ENCODE data around the gene ZNF141. TPM values are rescaled to one million over a fixed set of nuclear protein-coding genes. Genes with fewer than 3 reads are reported as not detected.
"Not testable (repeated sequence)": the region's sequence is repeated elsewhere in the genome, so short reads cannot be mapped to it uniquely, and the experiment has no call there.

Gene ZNF141
- total RNA-seq, 1 experiment from 2014 or later: 6.5 TPM

GRCh38 chr4:404006-404405 lies 66.4 kb downstream of the ZNF141 start:
- POLR2A ChIA-PET (ENCODE audit: unreplicated experiment): no interaction called here
- ATAC-seq: no peak
- intact Hi-C loops (cut with micrococcal nuclease): no loop called here
- Histone ChIP-seq H3K4me3 (ENCODE audit: low read length) (no peak overlapping the region), H3K79me2 (ENCODE audit: low read length) (no peaks in the 10 kb centered on the region), H2AFZ (ENCODE audit: low read length) (no peak overlapping the region), H3K27me3 (ENCODE audit: low read length) (no peaks in the 10 kb centered on the region), H3K4me2 (ENCODE audit: low read length) (no peak overlapping the region), H3K9me2 (replicated peaks; ENCODE audit: low read length) (no peaks in the 10 kb centered on the region), H3K4me1 (ENCODE audit: insufficient read depth, low read length) (no peaks in the 10 kb centered on the region), H3K9ac (ENCODE audit: low read length) (no peak overlapping the region), H3K36me3 (ENCODE audit: low read depth, low read length) (no peaks in the 10 kb centered on the region), H3K9me3 (ENCODE audit: low read length) (no peaks in the 10 kb centered on the region), H3F3A (ENCODE audit: low read length, unreplicated experiment) (no peaks in the 10 kb centered on the region), H4K20me1 (ENCODE audit: low read length) (no peaks in the 10 kb centered on the region), H3K27ac (ENCODE audit: low read length) (no peak overlapping the region)
- no peak for DNase-seq
- TF ChIP-seq EZH2 (IDR thresholded peaks at IDR 0.05; ENCODE audit: low read length, unreplicated experiment) (no peak), EZH2phosphoT487 (IDR thresholded peaks at IDR 0.05; ENCODE audit: borderline replicate concordance, low read length) (no peak), CTCF (conservative IDR thresholded peaks at IDR 0.05; ENCODE audit: low read depth, low read length) (no peak)
- CTCF ChIA-PET: no interaction called here
- BruUV-seq (replicated peaks): no TSS peak

- CTCF ChIA-PET: not testable (repeated sequence)
These were observed 70.7 kb downstream of the ZNF141 start for GRCh38 chr4:408321-408720.

GRCh38 chr4:422587-422986 lies 85.0 kb downstream of the ZNF141 start:
- H3K79me2 ChIP-seq (ENCODE audit: low read length): no peaks in the 10 kb centered on the region
- H3K9me3 ChIP-seq (ENCODE audit: low read length): peaks cover 9% of the 10 kb centered on the region; the same call in 1 of the 2 replicates
- no peaks in the 10 kb centered on the region for H3K4me1 ChIP-seq (ENCODE audit: insufficient read depth, low read length)
- no peak overlapping the region for H3K4me2 ChIP-seq (ENCODE audit: low read length)
- CTCF ChIA-PET: no interaction called here
- H3K27me3 ChIP-seq (ENCODE audit: low read length): no peaks in the 10 kb centered on the region
- H3K9me2 ChIP-seq (replicated peaks; ENCODE audit: low read length): no peaks in the 10 kb centered on the region
- no peak overlapping the region for H3K4me3 ChIP-seq (ENCODE audit: low read length)
- BruUV-seq (replicated peaks): no TSS peak
- H3K27ac ChIP-seq (ENCODE audit: low read length): no peak overlapping the region
- intact Hi-C loops (cut with micrococcal nuclease): no loop called here
- TF ChIP-seq EZH2 (IDR thresholded peaks at IDR 0.05; ENCODE audit: low read length, unreplicated experiment): no peak
- TF ChIP-seq CTCF (conservative IDR thresholded peaks at IDR 0.05; ENCODE audit: low read depth, low read length): no peak
- TF ChIP-seq EZH2phosphoT487 (IDR thresholded peaks at IDR 0.05; ENCODE audit: borderline replicate concordance, low read length): no peak
- no peak overlapping the region for H2AFZ ChIP-seq (ENCODE audit: low read length)
- no peak for ATAC-seq
- POLR2A ChIA-PET (ENCODE audit: unreplicated experiment): no interaction called here
- peaks cover 17% of the 10 kb centered on the region for H3K36me3 ChIP-seq (ENCODE audit: low read depth, low read length)
- no peaks in the 10 kb centered on the region for H4K20me1 ChIP-seq (ENCODE audit: low read length)
- DNase-seq: no peak
- H3K9ac ChIP-seq (ENCODE audit: low read length): no peak overlapping the region
- H3F3A ChIP-seq (ENCODE audit: low read length, unreplicated experiment): no peaks in the 10 kb centered on the region

More at GRCh38 chr4:408321-408720, 70.7 kb downstream of the ZNF141 start:
- H3K9me2 ChIP-seq (replicated peaks; ENCODE audit: low read length); BruUV-seq (replicated peaks); H2AFZ ChIP-seq (ENCODE audit: low read length); H3K4me2 ChIP-seq (ENCODE audit: low read length); H3K79me2 ChIP-seq (ENCODE audit: low read length); ATAC-seq; H4K20me1 ChIP-seq (ENCODE audit: low read length); H3K4me1 ChIP-seq (ENCODE audit: insufficient read depth, low read length); H3K9me3 ChIP-seq (ENCODE audit: low read length); H3K27ac ChIP-seq (ENCODE audit: low read length); H3K27me3 ChIP-seq (ENCODE audit: low read length); H3K9ac ChIP-seq (ENCODE audit: low read length); H3K36me3 ChIP-seq (ENCODE audit: low read depth, low read length); H3K4me3 ChIP-seq (ENCODE audit: low read length); intact Hi-C loops (cut with micrococcal nuclease); H3F3A ChIP-seq (ENCODE audit: low read length, unreplicated experiment); POLR2A ChIA-PET (ENCODE audit: unreplicated experiment): not testable (repeated sequence)
- peak; percentile 2 for DNase-seq

Small RNA genes within 50 kb of the gene (microRNA-seq; reads per million reads assigned to microRNA genes)
- gene MIR571 (ENCODE audit: unreplicated experiment): not detected

Other genes starting within 250 kb of the ZNF141 start
- gene ZNF718, start 213.3 kb upstream of the ZNF141 start, total RNA-seq (2014; rRNA removed): 3.2 and 3.8 TPM in 2 replicates
- gene ZNF732, start 32.3 kb upstream of the ZNF141 start, total RNA-seq (2014; rRNA removed): not detected in 2 replicates
- gene ZNF721, start 161.3 kb downstream of the ZNF141 start, total RNA-seq (2014; rRNA removed): 17.5 and 23.1 TPM in 2 replicates
- gene PIGG, start 161.4 kb downstream of the ZNF141 start, total RNA-seq (2014; rRNA removed): 21.2 and 27.9 TPM in 2 replicates
- not detected in 2 replicates for gene TMEM271, start 238.5 kb downstream of the ZNF141 start, total RNA-seq (2014; rRNA removed)